HG03565 (cell line): ENCODE data around the gene SERHL2.
"Not testable (repeated sequence)": the region's sequence is repeated elsewhere in the genome, so short reads cannot be mapped to it uniquely, and the experiment has no call there.

Experiments used
- ATAC-seq: cut with Tn5 transposase; IDR thresholded peaks from one replicate; pipeline ENCODE4 v1.9.1; 2021; ENCODE audit warnings: mild to moderate bottlenecking, moderate library complexity; ENCODE audit not compliant: unreplicated experiment

Gene SERHL2

DNA sequence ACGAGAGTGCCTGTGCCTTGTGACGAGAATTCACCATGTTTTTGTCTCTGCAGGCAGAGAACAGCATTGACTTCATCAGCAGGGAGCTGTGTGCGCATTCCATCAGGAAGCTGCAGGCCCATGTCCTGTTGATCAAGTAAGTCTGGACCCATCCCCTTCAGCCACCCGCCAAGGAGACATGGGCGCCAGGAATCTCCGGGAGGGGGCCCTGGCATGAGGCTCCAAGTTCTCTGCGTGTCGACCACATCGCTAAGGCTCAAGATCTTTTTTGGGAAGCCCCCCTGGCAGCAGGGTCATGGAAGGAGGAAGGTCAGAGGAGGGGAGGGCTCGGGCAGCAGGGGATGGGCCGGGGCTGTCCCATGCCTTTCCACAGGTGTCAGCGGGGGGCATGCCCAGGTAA is 17.3 kb downstream of the SERHL2 start:
- ATAC-seq = not testable (repeated sequence)

- ATAC-seq = not testable (repeated sequence)
Measured at GRCh38 chr22:42574046-42574445, 20.3 kb downstream of the SERHL2 start.

DNA sequence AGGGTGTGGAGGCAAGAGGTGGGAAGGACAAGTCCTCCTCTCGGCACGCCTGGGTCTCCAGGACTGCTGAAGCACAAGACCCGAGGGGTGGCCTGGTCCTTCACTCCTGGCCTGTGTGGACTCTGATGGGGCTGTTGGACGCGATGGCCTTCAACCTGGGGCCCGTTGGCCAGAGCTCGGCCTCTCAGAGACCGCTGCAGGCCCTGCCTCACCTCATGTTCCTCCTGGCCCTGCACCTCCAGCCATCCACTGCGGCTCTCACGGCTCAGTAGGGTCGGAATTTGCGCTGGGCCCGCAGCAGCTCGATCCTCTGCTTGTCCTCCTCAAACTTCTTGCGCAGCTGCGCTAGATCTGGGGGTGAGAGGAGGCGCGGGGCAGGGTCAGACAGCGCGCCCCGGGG is 20.7 kb downstream of the SERHL2 start:
- not testable (repeated sequence) for ATAC-seq

- not testable (repeated sequence) for ATAC-seq
Measured at GRCh38 chr22:42575996-42576574, 22.3 kb downstream of the SERHL2 start.

DNA sequence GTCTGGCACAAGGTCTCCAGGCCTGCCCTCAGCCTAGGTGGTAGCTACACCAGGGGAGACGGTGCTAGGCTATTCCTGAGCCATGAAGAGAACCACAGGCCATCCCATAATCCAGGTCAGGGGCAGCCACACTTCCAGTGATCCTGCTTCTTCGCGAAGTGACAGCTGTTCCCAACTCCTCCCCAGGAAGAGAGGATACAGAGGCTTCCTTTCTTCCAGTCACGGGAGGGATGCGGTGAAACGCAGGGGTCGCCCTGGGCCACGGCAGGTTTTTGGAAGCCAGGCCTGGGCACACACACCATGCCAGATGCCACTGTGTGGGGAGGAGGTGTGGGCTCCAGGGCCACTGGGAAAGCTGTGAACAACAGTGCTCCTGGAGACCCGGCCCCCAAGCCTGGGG is 23.4 kb downstream of the SERHL2 start:
- not testable (repeated sequence) for ATAC-seq

DNA sequence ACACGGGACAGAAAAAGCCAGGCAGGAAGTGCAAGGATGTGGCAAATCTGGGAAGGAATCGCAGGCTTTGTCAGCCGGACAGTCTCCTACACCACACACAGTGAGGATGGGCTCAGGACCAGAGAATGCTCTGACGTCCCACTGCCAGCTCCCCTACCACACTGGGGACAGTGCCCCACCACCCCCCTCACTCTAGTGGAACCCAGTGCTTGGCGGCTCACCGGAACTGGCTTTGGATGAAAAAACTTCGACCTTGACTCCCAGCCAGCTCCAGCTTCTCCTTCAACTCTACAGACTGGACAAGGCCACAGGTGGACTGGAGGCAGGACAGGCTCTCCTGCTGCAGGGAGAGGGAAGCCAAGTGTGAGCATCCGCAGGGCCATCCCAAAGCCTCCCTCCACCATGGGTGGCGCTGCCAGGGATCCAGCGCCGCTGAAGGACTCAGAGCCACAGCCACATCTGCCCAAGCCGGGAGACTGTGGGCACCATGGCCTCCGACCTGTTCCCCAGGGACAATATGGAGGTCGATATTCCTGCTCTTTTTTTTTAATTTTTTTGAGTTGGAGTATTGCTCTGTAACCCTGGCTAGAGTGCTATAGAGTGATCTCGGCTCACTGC is 24.0 kb downstream of the SERHL2 start:
- no peak for ATAC-seq

GRCh38 chr22:42580040-42580439 is 26.3 kb downstream of the SERHL2 start:
- not testable (repeated sequence) for ATAC-seq

DNA sequence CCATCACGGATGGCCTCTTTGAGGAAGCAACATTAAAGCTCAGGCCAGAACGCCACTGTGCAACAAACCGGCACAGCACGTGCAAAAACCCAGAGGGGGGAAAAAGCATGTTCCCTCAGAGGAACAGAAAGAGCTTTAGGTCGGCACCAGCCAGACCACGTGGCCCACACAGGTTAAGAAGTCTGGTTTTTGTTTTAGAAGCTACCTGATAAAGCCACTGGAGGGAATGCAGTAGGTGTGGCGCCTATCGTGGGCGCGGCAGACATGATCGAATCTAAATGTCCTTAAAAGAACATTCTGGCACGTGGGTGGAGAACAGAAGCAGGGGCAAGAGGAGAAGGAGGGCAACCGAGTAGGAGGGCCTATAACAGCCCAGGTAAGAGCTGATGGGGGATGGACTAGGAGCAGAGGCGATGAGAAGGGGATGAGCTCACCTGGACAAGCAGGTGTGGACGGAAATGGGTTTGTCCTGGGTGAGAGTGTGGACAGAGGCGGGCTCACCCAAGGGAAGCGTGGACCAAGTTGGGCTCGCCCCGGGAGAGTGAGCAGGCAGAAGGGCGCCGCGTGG is 27.5 kb downstream of the SERHL2 start:
- not testable (repeated sequence) for ATAC-seq

DNA sequence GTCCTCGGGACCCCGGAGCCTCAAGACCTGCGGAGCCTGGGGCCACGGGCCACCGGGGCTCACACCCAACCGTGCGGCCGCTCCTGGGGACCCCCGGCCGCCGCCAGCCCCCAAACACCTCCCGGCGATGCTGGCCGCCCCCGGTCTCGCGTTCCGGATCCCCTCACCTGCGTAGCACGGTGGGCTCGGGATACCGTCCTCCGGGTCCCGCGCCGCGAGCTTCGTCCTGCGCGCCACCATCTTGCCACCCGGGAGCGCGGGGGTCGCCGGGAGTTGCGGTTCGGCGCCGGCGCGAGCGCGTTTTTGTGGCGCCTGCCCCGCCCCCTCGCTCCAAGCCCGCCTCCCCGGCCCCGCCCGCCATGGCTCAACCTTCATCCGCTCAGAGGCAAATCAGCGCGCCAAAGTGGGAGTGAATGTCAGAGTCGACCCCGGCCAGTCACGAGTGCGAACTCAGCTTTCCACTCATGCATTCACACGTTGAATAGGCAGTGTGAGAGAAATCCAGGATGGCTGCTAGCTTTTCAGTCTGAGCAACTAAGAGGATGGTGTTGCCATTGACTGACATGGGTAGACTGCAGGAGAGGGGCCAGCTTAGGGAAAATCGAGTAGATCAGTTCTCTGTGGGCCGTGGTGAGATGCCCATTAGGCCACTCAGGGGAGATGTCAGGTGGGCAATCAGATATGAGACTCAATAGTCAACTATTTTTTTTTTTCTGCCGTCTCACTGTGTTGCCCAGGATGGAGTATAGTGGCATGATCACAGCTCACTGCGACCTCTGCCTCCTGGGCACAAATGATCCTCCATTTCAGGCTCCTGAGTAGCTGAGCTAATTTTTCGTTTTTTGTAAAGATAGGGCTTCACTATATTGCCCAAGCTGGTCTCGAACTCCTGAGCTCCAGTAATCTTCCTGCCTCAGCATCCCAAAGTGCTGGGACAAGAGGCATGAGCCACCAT is 28.3 kb downstream of the SERHL2 start:
- no peak for ATAC-seq

GRCh38 chr22:42582987-42583386 is 29.2 kb downstream of the SERHL2 start:
- no peak for ATAC-seq

- no peak for ATAC-seq
Measured at GRCh38 chr22:42584364-42584940, 30.7 kb downstream of the SERHL2 start.

GRCh38 chr22:42585096-42585495 is 31.3 kb downstream of the SERHL2 start:
- no peak for ATAC-seq

DNA sequence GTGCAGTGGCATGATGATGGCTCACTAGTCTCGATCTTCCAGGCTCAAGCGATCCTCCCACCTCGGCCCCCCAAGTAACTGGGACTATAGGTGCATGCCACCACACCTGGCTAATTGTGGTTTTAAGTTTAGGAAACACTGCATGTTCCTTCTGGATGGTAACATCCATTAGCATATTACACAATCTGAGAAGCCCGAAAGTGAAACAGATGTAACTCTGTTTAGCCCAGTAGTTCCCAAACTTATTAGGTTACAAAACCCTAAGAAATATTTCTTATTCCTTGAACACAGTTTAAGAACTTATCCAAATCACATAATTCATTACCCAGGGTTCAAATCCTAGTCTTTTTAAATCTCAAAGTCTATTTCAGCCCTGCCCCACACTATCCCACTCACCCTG is 32.6 kb downstream of the SERHL2 start:
- no peak for ATAC-seq

GRCh38 chr22:42587588-42588175 is 33.9 kb downstream of the SERHL2 start:
- ATAC-seq = no peak

DNA sequence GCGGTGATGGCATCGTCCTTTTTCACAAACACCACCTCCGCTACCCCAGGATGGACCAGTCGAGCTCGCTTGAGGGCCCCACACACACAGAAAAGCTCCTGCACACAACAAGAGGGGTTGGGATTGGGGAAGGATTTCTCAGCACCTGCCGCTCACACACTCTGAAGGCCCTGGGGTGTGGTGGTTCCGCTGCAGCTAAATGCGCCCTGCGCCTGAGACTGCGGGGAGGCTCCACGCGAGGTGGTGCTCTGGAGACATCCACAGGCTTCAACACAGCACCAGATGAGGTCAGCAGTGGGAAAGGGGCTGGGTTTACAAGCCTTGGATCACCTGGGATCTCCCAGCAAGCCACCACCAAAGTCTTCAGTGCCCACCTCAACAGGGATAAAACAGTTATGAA is 38.2 kb downstream of the SERHL2 start:
- ATAC-seq = no peak

DNA sequence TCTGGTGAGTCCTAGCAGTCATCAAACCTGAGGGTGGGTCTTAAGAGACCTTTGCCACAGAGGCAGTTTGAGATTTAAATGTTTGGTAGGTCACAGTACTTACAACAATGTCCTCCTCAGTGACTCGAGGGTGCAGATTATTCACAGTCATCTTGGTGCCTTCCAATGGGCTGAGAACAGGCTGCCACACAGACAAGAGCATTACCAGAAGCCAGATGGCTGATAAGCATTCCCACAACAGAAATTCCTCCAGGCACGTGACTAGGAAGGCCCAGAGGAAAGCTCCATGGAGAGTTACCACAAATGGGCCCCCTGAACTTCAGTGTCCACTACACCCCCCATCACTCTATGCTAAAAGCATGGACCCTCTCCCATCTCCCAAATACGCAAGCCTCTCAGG is 41.7 kb downstream of the SERHL2 start:
- no peak for ATAC-seq

GRCh38 chr22:42596336-42596735 is 42.6 kb downstream of the SERHL2 start:
- no peak for ATAC-seq

GRCh38 chr22:42596863-42597530 is 43.2 kb downstream of the SERHL2 start:
- ATAC-seq = no peak

DNA sequence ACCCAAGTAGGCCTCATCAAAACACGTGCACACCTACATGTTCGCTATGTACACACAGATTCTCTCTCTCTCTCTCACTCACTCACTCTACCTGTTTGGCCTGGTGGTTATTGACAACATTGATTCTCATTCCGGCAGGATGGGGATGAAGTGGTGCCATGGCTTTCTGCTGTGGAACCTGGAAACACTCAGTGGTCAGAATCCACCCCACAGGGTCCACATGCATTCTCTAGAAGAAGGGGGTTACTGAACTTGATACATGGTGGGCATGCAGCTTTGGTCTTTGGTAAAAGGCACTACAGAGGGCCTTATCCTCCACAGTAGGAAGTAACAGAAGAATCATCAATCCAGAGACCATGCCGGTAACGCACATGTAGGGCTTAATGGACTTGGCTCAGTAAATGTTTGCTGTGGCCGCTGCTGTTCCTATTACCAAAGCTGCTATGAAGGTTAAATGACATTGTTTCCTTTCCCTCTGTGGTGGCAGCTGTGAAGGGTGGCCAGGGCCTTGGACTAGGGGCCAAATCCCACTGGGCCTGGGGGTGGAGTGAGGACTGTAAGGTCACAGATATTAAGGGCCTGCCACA is 48.2 kb downstream of the SERHL2 start:
- no peak for ATAC-seq

GRCh38 chr22:42602470-42602869 is 48.7 kb downstream of the SERHL2 start:
- no peak for ATAC-seq
